Stimulated activated CD4-positive, alpha-beta T cell treated with anti-CD3 and anti-CD28 coated beads, Interleukin-2, amount 100 ng/mL, for 4 hours (primary cell): Measurements from ENCODE around the gene ATG9A.
"Not testable (repeated sequence)": the region's sequence is repeated elsewhere in the genome, so short reads cannot be mapped to it uniquely, and the experiment has no call there.

Source experiments
- DNase-seq: peaks from one replicate; pipeline ENCODE4 v3.0.0-alpha.2; 2020; ENCODE audit warnings: low read depth

ATG9A gene

GRCh38 chr2:219205981-219206327, 23.5 kb downstream of the ATG9A start:
- DNase-seq: no peak

- DNase-seq: no peak
Observed at GRCh38 chr2:219205165-219205538, 24.3 kb downstream of the ATG9A start.

- DNase-seq: no peak
Observed at GRCh38 chr2:219204425-219205164, 24.8 kb downstream of the ATG9A start.

GRCh38 chr2:219201331-219201730, 28.1 kb downstream of the ATG9A start:
- not testable (repeated sequence) for DNase-seq

- not testable (repeated sequence) for DNase-seq
Observed at GRCh38 chr2:219200502-219201326, 28.7 kb downstream of the ATG9A start.

- no peak for DNase-seq
Observed at GRCh38 chr2:219199470-219200211, 29.8 kb downstream of the ATG9A start.

- DNase-seq: no peak
Observed at GRCh38 chr2:219198974-219199373, 30.5 kb downstream of the ATG9A start.

GRCh38 chr2:219197388-219197787, 32.0 kb downstream of the ATG9A start:
- no peak for DNase-seq

- no peak for DNase-seq
Observed at GRCh38 chr2:219186754-219187456, 42.5 kb downstream of the ATG9A start.

GRCh38 chr2:219184121-219184520, 45.3 kb downstream of the ATG9A start:
- no peak for DNase-seq

- DNase-seq: no peak
Observed at GRCh38 chr2:219183151-219183772, 46.2 kb downstream of the ATG9A start.

- DNase-seq: no peak
Observed at GRCh38 chr2:219182331-219183150, 46.9 kb downstream of the ATG9A start.

GRCh38 chr2:219181531-219181930, 47.9 kb downstream of the ATG9A start:
- no peak for DNase-seq

- DNase-seq: no peak
Observed at GRCh38 chr2:219180961-219181360, 48.5 kb downstream of the ATG9A start.

- no peak for DNase-seq
Observed at GRCh38 chr2:219179601-219180465, 49.6 kb downstream of the ATG9A start.

- peak; percentile 11 for DNase-seq
Observed at GRCh38 chr2:219178377-219179175, 50.9 kb downstream of the ATG9A start.

- DNase-seq: peak; percentile 64
Observed at GRCh38 chr2:219177552-219178376, 51.7 kb downstream of the ATG9A start, which contains the start of gene RETREG2. Gene RETREG2 (plus strand): TSS chr2:219178275. CDS start chr2:219178353, 78 bp downstream.
